HepG2 (cell line): ENCODE data around the gene P3H3. TPM values are rescaled to one million over a fixed set of nuclear protein-coding genes. Genes with fewer than 3 reads are reported as not detected.

Experiments
- ATF5 ChIP-seq: sonication (generic); formaldehyde crosslinking; IDR thresholded peaks from 2 replicates; pipeline ENCODE4 v1.4.0; 2020; ENCODE audit warnings: mild to moderate bottlenecking, low read depth, missing genetic modification reagents
- ATF7-NPFF ChIP-seq: sonication (generic); formaldehyde crosslinking; IDR thresholded peaks from 2 replicates; pipeline ENCODE4 v1.8.1; 2023; ENCODE audit warnings: mild to moderate bottlenecking, low read depth, missing genetic modification reagents, moderate library complexity
- CREM ChIP-seq, 2 experiments: sonication (generic) in 1 of 2; formaldehyde crosslinking in 1 of 2; IDR thresholded peaks; 2 replicates each; pipeline versions ENCODE4 v1.4.0 to v1.6.1; 2016 to 2020; ENCODE audit warnings: antibody characterized with exemption in 1 of 2, mild to moderate bottlenecking in 1 of 2, missing genetic modification reagents in 1 of 2
- FOXM1 ChIP-seq: sonication (generic); formaldehyde crosslinking; IDR thresholded peaks from 2 replicates; pipeline ENCODE4 v1.5.0; 2020; ENCODE audit warnings: missing genetic modification reagents
- FOXO4 ChIP-seq: sonication (generic); formaldehyde crosslinking; conservative IDR thresholded peaks from 2 replicates; pipeline ENCODE4 v1.8.1; 2023; ENCODE audit warnings: missing genetic modification reagents
- FOXP1 ChIP-seq, 2 experiments: fragments of 450-650 bp in 1 of 2; IDR thresholded peaks; 2 replicates each; pipeline ENCODE4 v1.6.1; 2017 to 2018; ENCODE audit warnings: antibody characterized with exemption in 1 of 2
- MAFK ChIP-seq, 2 experiments: IDR thresholded peaks in 1 of 2; conservative IDR thresholded peaks in 1 of 2; 2 replicates each; pipeline ENCODE4 v1.6.1; 2011; ENCODE audit warnings: improper control_type of control experiment in 2 of 2, low read length in 2 of 2
- NFKB2 ChIP-seq: sonication (generic); formaldehyde crosslinking; IDR thresholded peaks from 2 replicates; pipeline ENCODE4 v1.4.0; 2020; ENCODE audit warnings: missing genetic modification reagents, borderline replicate concordance
- NFRKB ChIP-seq: fragments of 450-650 bp; IDR thresholded peaks from 2 replicates; pipeline ENCODE4 v1.6.1; 2017
- PTBP1 ChIP-seq: fragments of 200-400 bp; formaldehyde crosslinking; IDR thresholded peaks from 2 replicates; pipeline ENCODE4 v1.6.1; 2018; ENCODE audit warnings: low read length, low read depth; ENCODE audit not compliant: poor library complexity, severe bottlenecking
- SKI ChIP-seq: fragments of 450-650 bp; IDR thresholded peaks from one replicate; pipeline ENCODE4 v1.6.1; 2018; ENCODE audit warnings: mild to moderate bottlenecking; ENCODE audit not compliant: partially characterized antibody
- SMAD3 ChIP-seq: sonication (generic); formaldehyde crosslinking; IDR thresholded peaks from 2 replicates; pipeline ENCODE4 v1.4.0; 2020; ENCODE audit warnings: missing genetic modification reagents
- SP140L ChIP-seq: sonication (generic); formaldehyde crosslinking; IDR thresholded peaks from 2 replicates; pipeline ENCODE4 v1.4.0; 2020; ENCODE audit warnings: missing genetic modification reagents, borderline replicate concordance
- TBX2 ChIP-seq: sonication (generic); formaldehyde crosslinking; IDR thresholded peaks from 2 replicates; pipeline ENCODE4 v1.5.0; 2020; ENCODE audit warnings: missing genetic modification reagents, mild to moderate bottlenecking, borderline replicate concordance
- THAP9 ChIP-seq: sonication (generic); formaldehyde crosslinking; IDR thresholded peaks from 2 replicates; pipeline ENCODE4; 2020; ENCODE audit warnings: missing genetic modification reagents, mild to moderate bottlenecking, borderline replicate concordance
- ZC3H4 ChIP-seq: sonication (generic); formaldehyde crosslinking; IDR thresholded peaks from 2 replicates; pipeline ENCODE4 v1.4.0; 2020; ENCODE audit warnings: missing genetic modification reagents, borderline replicate concordance
- ZFAT ChIP-seq: sonication (generic); formaldehyde crosslinking; conservative IDR thresholded peaks from 2 replicates; pipeline ENCODE4 v1.8.1; 2023; ENCODE audit warnings: missing genetic modification reagents, inconsistent platforms
- ZNF12 ChIP-seq: sonication (generic); formaldehyde crosslinking; IDR thresholded peaks from 2 replicates; pipeline ENCODE4 v1.5.0; 2020; ENCODE audit warnings: missing genetic modification reagents
- ZNF557 ChIP-seq: sonication (generic); formaldehyde crosslinking; IDR thresholded peaks from 2 replicates; pipeline ENCODE4 v1.4.0; 2020; ENCODE audit warnings: missing genetic modification reagents
- ZNF678 ChIP-seq: sonication (generic); formaldehyde crosslinking; IDR thresholded peaks from 2 replicates; pipeline ENCODE4 v1.4.0; 2020; ENCODE audit warnings: mild to moderate bottlenecking, missing genetic modification reagents
- polyA plus RNA-seq, 8 experiments: library from polyadenylated mRNA; depleted of rRNA in 3 of 8; stranded (reverse) in 7 of 8; unstranded in 1 of 8; fragments of >200 nt; fragmentation: Illumina TruSeq in 4 of 8; extraction: Trizol in 4 of 8; gene quantifications; 2 replicates each; pipeline versions ENCODE4 v1.2.1 to v1.2.3, GENCODE V29; 2011 to 2016; ENCODE audit warnings: low read depth in 4 of 8, missing spikeins in 1 of 8, mixed read lengths in 1 of 8; ENCODE audit not compliant: insufficient read depth in 1 of 8
- total RNA-seq, 5 experiments: library from RNA; depleted of rRNA; stranded (reverse); fragments of >200 nt; fragmentation: Illumina TruSeq; extraction: Trizol; gene quantifications; 2 replicates each; pipeline ENCODE4 v1.2.3, GENCODE V29; 2016; ENCODE audit warnings: low read depth in 1 of 5
- TF ChIP-seq, protein P1 (sequence below): sonication (generic); formaldehyde crosslinking; IDR thresholded peaks from 2 replicates; pipeline ENCODE4 v1.5.1; 2020; ENCODE audit warnings: missing genetic modification reagents, mild to moderate bottlenecking, borderline replicate concordance

Gene P3H3
- total and polyA plus RNA-seq, 2 of the 13 experiments (the other 11 are each of a cell fraction or from before 2014, with no cell fraction given), result 20.1 to 20.5 TPM

DNA sequence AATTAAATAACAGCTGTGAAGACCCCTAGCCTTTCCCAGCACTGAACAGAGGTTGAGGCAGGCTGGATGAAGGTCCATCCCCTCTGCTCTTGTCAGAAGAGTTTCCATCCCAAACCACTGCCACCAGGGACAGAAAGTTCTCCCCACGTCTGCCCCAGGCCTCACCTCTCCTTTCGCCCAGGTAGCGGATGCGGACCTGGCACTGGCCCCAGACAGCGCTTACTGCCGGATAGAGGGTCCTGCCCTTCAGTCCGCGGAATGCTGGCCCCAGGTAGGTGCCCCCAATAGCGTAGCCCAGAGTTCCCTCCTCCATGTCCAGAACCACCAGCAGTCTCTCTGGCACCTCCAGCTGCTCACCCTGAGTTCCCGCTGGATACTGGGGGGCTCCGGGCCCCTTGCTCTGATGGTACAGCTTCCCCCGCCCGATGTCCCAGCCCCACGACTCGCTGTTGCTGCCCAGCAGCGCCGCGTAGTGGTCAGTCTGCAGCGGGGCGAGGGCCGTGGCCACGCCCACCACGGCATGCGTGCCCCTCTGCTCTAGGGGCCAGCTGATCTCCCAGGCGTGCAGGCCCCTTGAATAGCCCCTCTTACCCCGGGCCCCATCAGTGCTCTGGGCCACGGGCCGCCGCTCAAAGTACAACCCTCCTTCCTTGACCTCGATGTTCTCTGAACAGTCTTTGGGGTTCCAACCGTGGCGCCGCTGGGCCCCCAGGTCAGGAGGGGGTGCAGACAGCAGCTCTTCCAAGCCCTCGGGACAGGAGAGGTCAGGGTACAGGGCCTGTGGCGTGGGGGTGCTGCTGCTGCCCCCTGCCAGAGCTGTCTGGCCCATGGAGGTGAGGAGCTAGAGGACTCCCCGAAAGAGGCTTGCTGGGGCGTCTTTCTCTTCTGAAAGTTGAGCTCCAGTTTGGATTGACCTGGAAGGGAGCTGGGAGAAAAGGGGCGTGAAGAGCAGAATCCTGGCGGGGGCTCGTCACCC lies 44.2 kb downstream of the P3H3 start (continued):
- TF ChIP-seq THAP9 (CRISPR knock-in tag), result peak; percentile 20; the same call in 1 of the 2 replicates
- no peak for TF ChIP-seq ZFAT (CRISPR knock-in tag)
- TF ChIP-seq PTBP1, result peak; percentile 85
- no peak for TF ChIP-seq SMAD3 (CRISPR knock-in tag)
- no peak for TF ChIP-seq MAFK (conservative IDR thresholded peaks at IDR 0.05 in 1 of 2, IDR thresholded peaks at IDR 0.05 in 1 of 2; ENCODE audit: low read length in 2 of 2)
- TF ChIP-seq TBX2 (CRISPR knock-in tag), result peak; percentile 47
- TF ChIP-seq SP140L (CRISPR knock-in tag), result no peak
- no peak for TF ChIP-seq FOXO4 (CRISPR knock-in tag)
- TF ChIP-seq, protein P1, sequence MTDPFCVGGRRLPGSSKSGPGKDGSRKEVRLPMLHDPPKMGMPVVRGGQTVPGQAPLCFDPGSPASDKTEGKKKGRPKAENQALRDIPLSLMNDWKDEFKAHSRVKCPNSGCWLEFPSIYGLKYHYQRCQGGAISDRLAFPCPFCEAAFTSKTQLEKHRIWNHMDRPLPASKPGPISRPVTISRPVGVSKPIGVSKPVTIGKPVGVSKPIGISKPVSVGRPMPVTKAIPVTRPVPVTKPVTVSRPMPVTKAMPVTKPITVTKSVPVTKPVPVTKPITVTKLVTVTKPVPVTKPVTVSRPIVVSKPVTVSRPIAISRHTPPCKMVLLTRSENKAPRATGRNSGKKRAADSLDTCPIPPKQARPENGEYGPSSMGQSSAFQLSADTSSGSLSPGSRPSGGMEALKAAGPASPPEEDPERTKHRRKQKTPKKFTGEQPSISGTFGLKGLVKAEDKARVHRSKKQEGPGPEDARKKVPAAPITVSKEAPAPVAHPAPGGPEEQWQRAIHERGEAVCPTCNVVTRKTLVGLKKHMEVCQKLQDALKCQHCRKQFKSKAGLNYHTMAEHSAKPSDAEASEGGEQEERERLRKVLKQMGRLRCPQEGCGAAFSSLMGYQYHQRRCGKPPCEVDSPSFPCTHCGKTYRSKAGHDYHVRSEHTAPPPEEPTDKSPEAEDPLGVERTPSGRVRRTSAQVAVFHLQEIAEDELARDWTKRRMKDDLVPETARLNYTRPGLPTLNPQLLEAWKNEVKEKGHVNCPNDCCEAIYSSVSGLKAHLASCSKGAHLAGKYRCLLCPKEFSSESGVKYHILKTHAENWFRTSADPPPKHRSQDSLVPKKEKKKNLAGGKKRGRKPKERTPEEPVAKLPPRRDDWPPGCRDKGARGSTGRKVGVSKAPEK (CRISPR knock-in tag), result no peak
- TF ChIP-seq NFKB2 (CRISPR knock-in tag), result no peak
- TF ChIP-seq ATF5, result 0 out of 2 replicates have a peak, but pooled peaks have one; percentile 71
- TF ChIP-seq NFRKB, result no peak
- no peak for TF ChIP-seq ATF7-NPFF (CRISPR knock-in tag)
- TF ChIP-seq SKI, result no peak
- TF ChIP-seq CREM (IDR thresholded peaks at IDR 0.05), result no peak
- no peak for TF ChIP-seq CREM (CRISPR knock-in tag; IDR thresholded peaks at IDR 0.05)
- TF ChIP-seq ZNF678 (CRISPR knock-in tag), result no peak
- 0 out of 2 replicates have a peak, but pooled peaks have one; percentile 5 for TF ChIP-seq ZNF557
- TF ChIP-seq FOXM1 (CRISPR knock-in tag), result no peak
- no peak for TF ChIP-seq FOXP1 (IDR thresholded peaks at IDR 0.05)
- TF ChIP-seq FOXP1 (CRISPR knock-in tag; IDR thresholded peaks at IDR 0.05), result no peak
- TF ChIP-seq ZNF12, result no peak
- TF ChIP-seq ZC3H4 (CRISPR knock-in tag), result no peak
